Measurements from ENCODE around the gene TMEM38A. TPM values are rescaled to one million over a fixed set of nuclear protein-coding genes. Genes with fewer than 3 reads are reported as not detected.

The TMEM38A gene
- total and polyA plus RNA-seq, 4 donors, result 3.1 to 6.2 (median 3.9) TPM

DNA sequence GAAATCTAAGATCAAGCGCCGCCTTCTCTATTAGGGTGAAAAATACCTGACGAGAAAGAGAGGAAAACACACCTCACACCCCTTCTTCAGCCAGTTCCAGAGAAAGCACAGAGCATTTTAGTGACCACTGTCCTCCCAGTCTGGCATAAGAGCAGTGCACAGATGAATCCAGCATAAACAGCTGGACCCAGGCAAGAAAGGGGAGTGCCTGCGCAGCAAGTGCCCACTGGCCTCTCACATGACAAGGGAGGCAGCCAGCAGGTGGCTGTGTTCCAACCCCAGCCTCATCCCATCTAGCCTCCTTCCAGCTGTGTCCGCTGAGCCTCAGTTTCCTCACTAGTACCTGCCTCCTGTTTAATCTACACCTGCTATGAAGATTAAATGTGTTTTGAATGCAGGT is 40.9 kb upstream of the TMEM38A start:
- peaks cover 0 to 7% (median 3%) of the 10 kb centered on the region in 4 donors for H3K36me3 ChIP-seq (ENCODE audit: control insufficient read depth in 4 of 4, insufficient read depth in 3 of 4, low read depth in 1 of 4, low read length in 3 of 4)

DNA sequence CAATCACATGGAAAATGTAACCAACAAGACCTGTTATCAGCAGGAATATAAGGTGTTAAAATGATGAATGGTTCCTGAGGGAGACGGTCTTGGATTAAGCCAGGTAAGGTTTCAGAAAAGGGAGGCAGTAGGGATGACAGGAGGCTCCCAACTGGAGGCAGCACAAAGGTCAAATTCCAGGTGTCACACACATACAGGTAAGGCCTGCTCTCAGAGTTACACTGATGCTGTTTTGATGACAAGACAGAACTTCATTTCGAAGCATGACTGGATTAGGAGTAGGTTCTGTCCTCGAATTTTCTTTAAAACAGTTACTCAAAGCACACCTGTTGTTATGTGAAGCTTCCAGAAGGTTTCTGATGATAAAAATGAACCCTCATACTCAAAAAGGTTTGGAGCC is 40.4 kb upstream of the TMEM38A start:
- no peak for DNase-seq (ENCODE audit: low spot score)
- H3K27ac ChIP-seq (ENCODE audit: low read depth in 1 of 2, low read length in 2 of 2), result no peak overlapping the region
- H3K4me1 ChIP-seq (ENCODE audit: control insufficient read depth in 4 of 4, insufficient read depth in 4 of 4, low read length in 3 of 4), result peaks cover 2 to 25% (median 17%) of the 10 kb centered on the region in 4 donors
- WGBS, result 76% methylated on average over 3 of the region's 3 CpGs
- H3K36me3 ChIP-seq (ENCODE audit: control insufficient read depth in 4 of 4, insufficient read depth in 3 of 4, low read depth in 1 of 4, low read length in 3 of 4), result peaks cover 0 to 7% (median 3%) of the 10 kb centered on the region in 4 donors
- H3K4me3 ChIP-seq (ENCODE audit: low read depth in 1 of 3, low read length in 3 of 3), result no peak overlapping the region
- TF ChIP-seq, protein P1, sequence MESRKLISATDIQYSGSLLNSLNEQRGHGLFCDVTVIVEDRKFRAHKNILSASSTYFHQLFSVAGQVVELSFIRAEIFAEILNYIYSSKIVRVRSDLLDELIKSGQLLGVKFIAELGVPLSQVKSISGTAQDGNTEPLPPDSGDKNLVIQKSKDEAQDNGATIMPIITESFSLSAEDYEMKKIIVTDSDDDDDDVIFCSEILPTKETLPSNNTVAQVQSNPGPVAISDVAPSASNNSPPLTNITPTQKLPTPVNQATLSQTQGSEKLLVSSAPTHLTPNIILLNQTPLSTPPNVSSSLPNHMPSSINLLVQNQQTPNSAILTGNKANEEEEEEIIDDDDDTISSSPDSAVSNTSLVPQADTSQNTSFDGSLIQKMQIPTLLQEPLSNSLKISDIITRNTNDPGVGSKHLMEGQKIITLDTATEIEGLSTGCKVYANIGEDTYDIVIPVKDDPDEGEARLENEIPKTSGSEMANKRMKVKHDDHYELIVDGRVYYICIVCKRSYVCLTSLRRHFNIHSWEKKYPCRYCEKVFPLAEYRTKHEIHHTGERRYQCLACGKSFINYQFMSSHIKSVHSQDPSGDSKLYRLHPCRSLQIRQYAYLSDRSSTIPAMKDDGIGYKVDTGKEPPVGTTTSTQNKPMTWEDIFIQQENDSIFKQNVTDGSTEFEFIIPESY (IDR thresholded peaks at IDR 0.05), result no peak
- TF ChIP-seq TAF1 (conservative IDR thresholded peaks at IDR 0.05), result no peak
- no peak for TF ChIP-seq EGR1 (IDR thresholded peaks at IDR 0.05; ENCODE audit: low read depth in 2 of 2)
- no peak for TF ChIP-seq NR2F2 (IDR thresholded peaks at IDR 0.05)
- TF ChIP-seq RAD21 (IDR thresholded peaks at IDR 0.05), result no peak
- TF ChIP-seq, protein P2, sequence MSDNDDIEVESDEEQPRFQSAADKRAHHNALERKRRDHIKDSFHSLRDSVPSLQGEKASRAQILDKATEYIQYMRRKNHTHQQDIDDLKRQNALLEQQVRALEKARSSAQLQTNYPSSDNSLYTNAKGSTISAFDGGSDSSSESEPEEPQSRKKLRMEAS (IDR thresholded peaks at IDR 0.05), result no peak
- TF ChIP-seq JUND (IDR thresholded peaks at IDR 0.05), result no peak
- TF ChIP-seq HNF4A (conservative IDR thresholded peaks at IDR 0.05), result no peak
- TF ChIP-seq ATF3 (IDR thresholded peaks at IDR 0.05), result no peak
- TF ChIP-seq YY1 (IDR thresholded peaks at IDR 0.05), result no peak
- TF ChIP-seq FOXA1 (IDR thresholded peaks at IDR 0.05), result no peak
- no peak for TF ChIP-seq SP1 (IDR thresholded peaks at IDR 0.05)
- H3K9me3 ChIP-seq (ENCODE audit: control insufficient read depth in 4 of 4, low read length in 3 of 4), result no peaks in the 10 kb centered on the region
- H3K9ac ChIP-seq (ENCODE audit: low read depth in 1 of 2, low read length in 2 of 2), result no peak overlapping the region
- H3K27me3 ChIP-seq (ENCODE audit: control insufficient read depth in 4 of 4, insufficient read depth in 4 of 4, low read length in 3 of 4), result no peaks in the 10 kb centered on the region

More for the DNA sequence above, 40.9 kb upstream of the TMEM38A start:
- Histone ChIP-seq H3K27me3 (ENCODE audit: control insufficient read depth in 4 of 4, insufficient read depth in 4 of 4, low read length in 3 of 4) (no peaks in the 10 kb centered on the region), H3K9me3 (ENCODE audit: control insufficient read depth in 4 of 4, low read length in 3 of 4) (no peaks in the 10 kb centered on the region), H3K9ac (ENCODE audit: low read depth in 1 of 2, low read length in 2 of 2) (no peak overlapping the region), H3K4me3 (ENCODE audit: low read depth in 1 of 3, low read length in 3 of 3) (no peak overlapping the region), H3K27ac (ENCODE audit: low read depth in 1 of 2, low read length in 2 of 2) (no peak overlapping the region), H3K4me1 (ENCODE audit: control insufficient read depth in 4 of 4, insufficient read depth in 4 of 4, low read length in 3 of 4) (peaks cover 2 to 23% (median 12%) of the 10 kb centered on the region in 4 donors)
- no peak for TF ChIP-seq NR2F2 (IDR thresholded peaks at IDR 0.05)
- TF ChIP-seq EGR1 (IDR thresholded peaks at IDR 0.05; ENCODE audit: low read depth in 2 of 2), result no peak
- no peak for TF ChIP-seq ATF3 (IDR thresholded peaks at IDR 0.05)
- no peak for TF ChIP-seq HNF4G (IDR thresholded peaks at IDR 0.05)
- no peak for DNase-seq (ENCODE audit: low spot score)
- WGBS, result 94% methylated on average over 5 of the region's 5 CpGs

GRCh38 chr19:16621165-16621800 is 39.7 kb upstream of the TMEM38A start:
- Histone ChIP-seq H3K27me3 (ENCODE audit: control insufficient read depth in 4 of 4, insufficient read depth in 4 of 4, low read length in 3 of 4) (no peaks in the 10 kb centered on the region), H3K4me3 (ENCODE audit: low read depth in 1 of 3, low read length in 3 of 3) (no peak overlapping the region), H3K9ac (ENCODE audit: low read depth in 1 of 2, low read length in 2 of 2) (no peak overlapping the region), H3K27ac (ENCODE audit: low read depth in 1 of 2, low read length in 2 of 2) (no peak overlapping the region), H3K36me3 (ENCODE audit: control insufficient read depth in 4 of 4, insufficient read depth in 3 of 4, low read depth in 1 of 4, low read length in 3 of 4) (peaks cover 0 to 7% (median 3%) of the 10 kb centered on the region in 4 donors), H3K9me3 (ENCODE audit: control insufficient read depth in 4 of 4, low read length in 3 of 4) (no peaks in the 10 kb centered on the region), H3K4me1 (ENCODE audit: control insufficient read depth in 4 of 4, insufficient read depth in 4 of 4, low read length in 3 of 4) (peaks cover 2 to 31% (median 23%) of the 10 kb centered on the region in 4 donors)
- 89% methylated on average over 7 of the region's 7 CpGs for WGBS
- TF ChIP-seq SP1 (IDR thresholded peaks at IDR 0.05), result no peak
- TF ChIP-seq, protein P3, sequence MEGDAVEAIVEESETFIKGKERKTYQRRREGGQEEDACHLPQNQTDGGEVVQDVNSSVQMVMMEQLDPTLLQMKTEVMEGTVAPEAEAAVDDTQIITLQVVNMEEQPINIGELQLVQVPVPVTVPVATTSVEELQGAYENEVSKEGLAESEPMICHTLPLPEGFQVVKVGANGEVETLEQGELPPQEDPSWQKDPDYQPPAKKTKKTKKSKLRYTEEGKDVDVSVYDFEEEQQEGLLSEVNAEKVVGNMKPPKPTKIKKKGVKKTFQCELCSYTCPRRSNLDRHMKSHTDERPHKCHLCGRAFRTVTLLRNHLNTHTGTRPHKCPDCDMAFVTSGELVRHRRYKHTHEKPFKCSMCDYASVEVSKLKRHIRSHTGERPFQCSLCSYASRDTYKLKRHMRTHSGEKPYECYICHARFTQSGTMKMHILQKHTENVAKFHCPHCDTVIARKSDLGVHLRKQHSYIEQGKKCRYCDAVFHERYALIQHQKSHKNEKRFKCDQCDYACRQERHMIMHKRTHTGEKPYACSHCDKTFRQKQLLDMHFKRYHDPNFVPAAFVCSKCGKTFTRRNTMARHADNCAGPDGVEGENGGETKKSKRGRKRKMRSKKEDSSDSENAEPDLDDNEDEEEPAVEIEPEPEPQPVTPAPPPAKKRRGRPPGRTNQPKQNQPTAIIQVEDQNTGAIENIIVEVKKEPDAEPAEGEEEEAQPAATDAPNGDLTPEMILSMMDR (IDR thresholded peaks at IDR 0.05; ENCODE audit: low read depth, low read length, missing input control), result no peak
- no peak for TF ChIP-seq ATF3 (IDR thresholded peaks at IDR 0.05)
- DNase-seq (ENCODE audit: low spot score), result no peak

Measured in liver (tissue), 9 donors.